GM18505 (cell line): Measurements from ENCODE around the gene PHLPP2.

ENCODE experiments used
- ATAC-seq: cut with Tn5 transposase; IDR thresholded peaks from one replicate; pipeline ENCODE4 v1.9.1; 2021; ENCODE audit not compliant: unreplicated experiment
- POLR2A ChIP-seq: IDR thresholded peaks from 4 replicates; pipeline ENCODE4 v1.6.1; 2011; ENCODE audit warnings: borderline replicate concordance; ENCODE audit not compliant: insufficient read depth, insufficient read length; ENCODE audit errors: extremely low read depth

Gene PHLPP2

DNA sequence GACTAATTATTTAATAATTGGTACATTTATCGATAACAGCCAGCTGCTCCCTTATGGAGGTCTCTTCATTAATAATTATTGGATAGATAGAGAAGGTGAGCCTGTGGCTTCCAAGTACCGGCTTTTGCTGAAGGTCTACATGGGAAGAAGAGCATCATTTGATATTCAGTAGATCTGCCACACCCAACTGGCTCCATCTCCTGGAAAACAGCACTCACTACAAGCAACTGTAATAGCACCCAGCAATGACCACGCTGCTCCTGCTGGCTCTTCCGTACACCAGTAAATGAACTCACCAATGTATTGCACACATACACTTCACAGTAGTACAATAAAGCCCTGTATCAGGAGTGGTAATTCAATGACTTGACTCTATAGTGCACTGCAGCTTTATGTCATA, 79.1 kb downstream of the PHLPP2 start:
- TF ChIP-seq POLR2A, result no peak
- ATAC-seq, result no peak

GRCh38 chr16:71637398-71637797, 87.1 kb downstream of the PHLPP2 start:
- no peak for TF ChIP-seq POLR2A
- ATAC-seq, result no peak

- TF ChIP-seq POLR2A, result no peak
- ATAC-seq, result no peak
Measured at GRCh38 chr16:71635632-71636031, 88.9 kb downstream of the PHLPP2 start.

- TF ChIP-seq POLR2A, result no peak
- no peak for ATAC-seq
Measured at GRCh38 chr16:71631776-71632175, 92.7 kb downstream of the PHLPP2 start.

DNA sequence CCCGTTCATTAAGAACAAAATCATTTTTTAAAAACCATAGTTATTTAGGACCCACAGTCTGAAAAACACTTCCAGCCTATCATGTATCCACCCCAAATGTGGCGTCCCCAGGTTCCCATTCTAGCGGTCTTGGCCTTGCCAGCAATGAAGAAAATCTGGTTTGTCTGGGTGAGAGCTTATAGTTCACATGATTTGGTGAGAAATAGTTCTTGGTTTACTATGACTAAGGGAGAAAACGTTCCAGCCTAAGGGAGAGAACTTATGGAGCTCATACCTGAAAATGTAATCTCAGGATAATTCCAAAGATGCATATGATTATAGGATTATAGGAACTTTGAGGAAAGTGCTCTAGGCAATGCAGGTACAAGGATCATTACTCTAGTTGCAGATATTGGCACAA, 93.7 kb downstream of the PHLPP2 start:
- ATAC-seq, result no peak
- TF ChIP-seq POLR2A, result no peak

GRCh38 chr16:71629278-71630016, 95.1 kb downstream of the PHLPP2 start:
- no peak for ATAC-seq
- TF ChIP-seq POLR2A, result no peak

- TF ChIP-seq POLR2A, result no peak
Measured at GRCh38 chr16:71628810-71629209, 95.7 kb downstream of the PHLPP2 start.

GRCh38 chr16:71627731-71628181, 96.7 kb downstream of the PHLPP2 start:
- TF ChIP-seq POLR2A, result no peak
- no peak for ATAC-seq

More at GRCh38 chr16:71628810-71629209, 95.7 kb downstream of the PHLPP2 start:
- no peak for ATAC-seq

GRCh38 chr16:71626858-71627213, 97.7 kb downstream of the PHLPP2 start:
- no peak for ATAC-seq
- no peak for TF ChIP-seq POLR2A

DNA sequence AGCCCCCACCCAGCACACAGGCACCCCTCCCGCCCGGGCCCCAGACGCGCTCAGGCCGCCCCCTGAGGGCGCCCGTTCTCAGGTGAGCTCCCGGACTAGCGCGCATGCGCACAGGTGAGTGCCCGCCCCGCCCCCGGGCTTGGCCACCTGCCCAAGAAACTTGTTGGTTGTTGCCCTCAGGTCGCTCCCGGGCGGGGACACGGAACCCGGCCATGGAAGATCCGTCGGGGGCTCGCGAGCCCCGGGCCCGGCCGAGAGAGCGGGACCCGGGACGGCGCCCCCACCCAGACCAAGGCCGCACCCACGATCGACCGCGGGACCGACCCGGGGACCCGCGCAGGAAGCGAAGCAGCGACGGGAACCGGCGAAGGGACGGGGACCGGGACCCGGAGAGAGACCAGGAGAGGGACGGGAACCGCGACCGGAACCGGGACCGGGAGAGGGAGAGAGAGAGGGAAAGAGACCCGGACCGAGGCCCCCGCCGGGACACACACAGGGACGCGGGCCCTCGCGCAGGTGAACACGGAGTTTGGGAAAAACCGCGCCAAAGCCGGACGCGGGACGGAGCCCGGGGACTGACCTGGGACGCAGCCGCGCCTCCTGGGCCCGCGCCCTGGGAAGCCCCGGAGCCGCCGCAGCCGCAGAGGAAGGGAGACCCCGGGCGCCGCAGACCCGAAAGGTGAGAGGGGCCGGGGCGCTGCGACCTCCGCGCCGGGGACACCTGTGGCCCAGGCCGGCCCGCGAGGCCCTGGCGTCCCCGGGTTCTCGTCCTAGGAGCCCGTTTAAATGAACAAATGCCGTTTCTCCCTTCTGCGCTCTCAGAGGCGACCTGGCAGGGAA, 98.3 kb downstream of the PHLPP2 start, which contains the start of gene MARVELD3:
MARVELD3 (plus strand) TSS at position 167 of the 840 bp plus-strand sequence; CDS start at position 213, 46 bp downstream.
- TF ChIP-seq POLR2A, result no peak
- ATAC-seq, result no peak

GRCh38 chr16:71625113-71625850, 99.2 kb downstream of the PHLPP2 start:
- no peak for TF ChIP-seq POLR2A
- no peak for ATAC-seq

GRCh38 chr16:71623597-71623996, 100.9 kb downstream of the PHLPP2 start:
- ATAC-seq, result no peak
- TF ChIP-seq POLR2A, result no peak

DNA sequence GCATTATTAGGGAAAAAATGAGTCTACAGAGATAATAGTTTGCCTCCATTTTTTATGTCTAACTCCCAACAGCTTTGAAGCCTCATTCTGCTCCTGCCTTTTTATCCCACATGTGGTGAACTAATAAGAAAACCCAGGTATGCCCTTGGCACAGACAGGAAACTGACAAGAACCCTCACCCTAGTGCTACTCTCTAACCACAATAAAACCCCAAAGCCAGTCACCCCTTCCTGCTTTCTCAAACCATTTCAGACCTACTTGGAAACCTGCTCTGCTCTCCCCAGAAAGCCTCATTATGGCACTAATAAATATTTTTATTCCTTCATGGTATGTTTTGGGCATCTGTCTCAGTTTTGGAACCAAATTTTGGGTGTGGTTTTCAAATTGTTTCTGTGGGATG, 102.4 kb downstream of the PHLPP2 start:
- no peak for ATAC-seq
- no peak for TF ChIP-seq POLR2A
